Measurements from ENCODE around the gene TOX2.

- no peak for TF ChIP-seq ELK1 (IDR thresholded peaks at IDR 0.05; ENCODE audit: borderline replicate concordance, low read depth, low read length)
- no peak for TF ChIP-seq CTCF (conservative IDR thresholded peaks at IDR 0.05; ENCODE audit: low read depth, low read length)
- no peak for TF ChIP-seq RCOR1 (IDR thresholded peaks at IDR 0.05; ENCODE audit: insufficient replicate concordance, low read length)
- no peak for TF ChIP-seq POLR2A (IDR thresholded peaks at IDR 0.05; ENCODE audit: low read depth, low read length)
- no peak for TF ChIP-seq SMC3 (IDR thresholded peaks at IDR 0.05; ENCODE audit: low read depth, low read length)
These were observed 35.9 kb upstream of the TOX2 start for GRCh38 chr20:43878776-43879175.

Data from IMR-90 (cell line).